Endothelial cell of umbilical vein (primary cell): ENCODE results near the gene ATP13A3. TPM values are rescaled to one million over a fixed set of nuclear protein-coding genes. Genes with fewer than 3 reads are reported as not detected.

ENCODE experiments used
- BruUV-seq: library from RNA; stranded (reverse); fragments of 400-500 nt; replicated peaks from 2 replicates; lab custom pipeline; 2021; lab: Mats Ljungman, UMichigan
- CTCF ChIA-PET: fragments of 300-600, 350-600 bp; sonication (Branson Sonifier 250); formaldehyde crosslinking; loops from one replicate; lab custom pipeline; 2021; ENCODE audit warnings: antibody characterized with exemption, inconsistent platforms; lab: Charles Lee
- POLR2A ChIA-PET: fragments of 300-600, 350-600 bp; sonication (Branson Sonifier 250); formaldehyde crosslinking; loops from one replicate; lab custom pipeline; 2021; ENCODE audit warnings: antibody characterized with exemption, inconsistent platforms; lab: Charles Lee
- DNase-seq: peaks from one replicate; pipeline ENCODE4 v3.0.0-alpha.2; 2011; ENCODE audit warnings: low read depth, low spot score
- FAIRE-seq: peaks from 2 replicates; lab custom pipeline; 2011; peaks lifted over from hg19 to GRCh38; lab: Jason Lieb, UNC
- H2AFZ ChIP-seq: 2 replicates; pipeline ENCODE4 v1.6.0; 2012; ENCODE audit warnings: low read depth, low read length, control low read depth, inconsistent platforms
- H3K27ac ChIP-seq: 2 replicates; pipeline ENCODE4 v1.5.1; 2011; ENCODE audit warnings: low read depth, mild to moderate bottlenecking, control low read depth, low read length, moderate library complexity; ENCODE audit not compliant: insufficient read depth
- H3K27me3 ChIP-seq, 2 experiments: 2 replicates each; pipeline versions ENCODE4 v1.6.0 to v1.6.1; 2011; ENCODE audit warnings: low read length in 2 of 2, mixed read lengths in 1 of 2; ENCODE audit not compliant: control insufficient read depth in 2 of 2, insufficient read depth in 2 of 2
- H3K36me3 ChIP-seq, 2 experiments: 2 replicates in 1 of 2; 3 replicates in 1 of 2; pipeline ENCODE4 v1.5.1; 2011; ENCODE audit warnings: low read length in 2 of 2, mild to moderate bottlenecking in 1 of 2, moderate library complexity in 1 of 2; ENCODE audit not compliant: control insufficient read depth in 2 of 2, insufficient read depth in 2 of 2; ENCODE audit errors: extremely low read depth in 1 of 2
- H3K4me1 ChIP-seq: 3 replicates; pipeline ENCODE4 v1.5.1; 2011; ENCODE audit warnings: mild to moderate bottlenecking, low read length; ENCODE audit not compliant: control insufficient read depth, insufficient read depth; ENCODE audit errors: extremely low read depth
- H3K4me2 ChIP-seq: 2 replicates; pipeline ENCODE4 v1.6.1; 2011; ENCODE audit warnings: low read length, control low read depth, mixed read lengths; ENCODE audit not compliant: insufficient read depth
- H3K4me3 ChIP-seq, 3 experiments: fragments of 200-600 bp in 1 of 3; sonication (generic), shearing (Covaris generic) in 1 of 3; replicated peaks in 1 of 3; 2 replicates each; pipeline ENCODE4 v1.5.1; 2011 to 2016; ENCODE audit warnings: control low read depth in 3 of 3, low read length in 3 of 3, mild to moderate bottlenecking in 2 of 3, inconsistent platforms in 1 of 3, low read depth in 1 of 3, moderate library complexity in 1 of 3; ENCODE audit not compliant: insufficient read depth in 1 of 3
- H3K79me2 ChIP-seq: 2 replicates; pipeline ENCODE4 v1.6.0; 2012; ENCODE audit warnings: low read length, inconsistent platforms; ENCODE audit not compliant: control insufficient read depth, insufficient read depth
- H3K9ac ChIP-seq: replicated peaks from 2 replicates; pipeline ENCODE3; 2011; ENCODE audit warnings: low read length, control low read depth; ENCODE audit not compliant: insufficient read depth; ENCODE audit errors: extremely low read depth
- H3K9me1 ChIP-seq: replicated peaks from 3 replicates; pipeline ENCODE4 v1.6.0; 2011; ENCODE audit warnings: mild to moderate bottlenecking, low read length; ENCODE audit not compliant: control insufficient read depth, insufficient read depth; ENCODE audit errors: extremely low read depth
- H3K9me3 ChIP-seq: replicated peaks from 2 replicates; pipeline ENCODE4 v1.5.1; 2012; ENCODE audit warnings: low read length, inconsistent platforms; ENCODE audit not compliant: control insufficient read depth, insufficient read depth
- H4K20me1 ChIP-seq: replicated peaks from 2 replicates; pipeline ENCODE3; 2011; ENCODE audit warnings: mild to moderate bottlenecking, low read length; ENCODE audit not compliant: control insufficient read depth, insufficient read depth; ENCODE audit errors: extremely low read depth
- EZH2 ChIP-seq: IDR thresholded peaks from 2 replicates; pipeline ENCODE4 v1.6.1; 2012; ENCODE audit warnings: borderline replicate concordance, low read depth, mild to moderate bottlenecking, moderate library complexity, low read length, inconsistent platforms; ENCODE audit not compliant: severe bottlenecking
- FOS ChIP-seq: IDR thresholded peaks from 2 replicates; pipeline ENCODE4 v1.6.1; 2011; ENCODE audit warnings: mild to moderate bottlenecking, low read length, moderate library complexity, borderline replicate concordance; ENCODE audit not compliant: insufficient read depth
- GATA2 ChIP-seq: IDR thresholded peaks from 2 replicates; pipeline ENCODE4 v1.7.0; 2011; ENCODE audit warnings: low read depth, mild to moderate bottlenecking, moderate library complexity, mixed read lengths, low read length; ENCODE audit not compliant: insufficient read length, insufficient read depth
- JUN ChIP-seq: IDR thresholded peaks from 2 replicates; pipeline ENCODE4 v1.6.1; 2011; ENCODE audit warnings: borderline replicate concordance, low read depth; ENCODE audit not compliant: insufficient read length, insufficient read depth
- MYC ChIP-seq: IDR thresholded peaks from one replicate; pipeline ENCODE4 v1.6.1; 2011; ENCODE audit warnings: mild to moderate bottlenecking, low read depth, low read length
- POLR2A ChIP-seq: IDR thresholded peaks from 2 replicates; pipeline ENCODE4 v1.6.1; 2012; ENCODE audit warnings: low read depth, mild to moderate bottlenecking, control low read depth, low read length
- POLR2AphosphoS5 ChIP-seq: IDR thresholded peaks from 2 replicates; pipeline ENCODE4 v1.6.1; 2012; ENCODE audit warnings: low read depth, mild to moderate bottlenecking, control low read depth, low read length, moderate library complexity; ENCODE audit not compliant: insufficient read depth
- dilution Hi-C: fragments of 300-500 bp; cut with MboI; formaldehyde crosslinking; loops from one replicate; pipeline ENCODE4 v1.15.0; 2019; ENCODE audit warnings: low sequenced_read_pairs; ENCODE audit not compliant: extremely low pct_ligation_motif_present
- intact Hi-C: fragments of 100-400 bp; cut with micrococcal nuclease; formaldehyde crosslinking; loops from one replicate; pipeline ENCODE4 v1.10.0; 2022
- polyA plus RNA-seq, 4 experiments: library from polyadenylated mRNA; depleted of rRNA in 3 of 4; stranded (reverse) in 3 of 4; unstranded in 1 of 4; fragments of >200 nt; gene quantifications; 2 replicates each; pipeline versions ENCODE4 v1.2.1 to v1.2.3, GENCODE V29; 2011 to 2012; ENCODE audit warnings: missing spikeins in 1 of 4
- total RNA-seq: library from RNA; stranded (reverse); gene quantifications from 2 replicates; pipeline ENCODE4 v1.2.3, GENCODE V29; 2021
- TF ChIP-seq, protein P1 (sequence below): IDR thresholded peaks from 2 replicates; pipeline ENCODE4 v1.6.1; 2011; ENCODE audit not compliant: insufficient read depth, insufficient read length
- TF ChIP-seq, protein P2 (sequence below), 2 donors: IDR thresholded peaks; 1 replicate in 1 of 2; 2 replicates in 1 of 2; pipeline ENCODE4 v1.5.1; 2011; ENCODE audit warnings: low read length in 2 of 2, mild to moderate bottlenecking in 2 of 2, moderate library complexity in 2 of 2, control low read depth in 1 of 2, inconsistent platforms in 1 of 2, low read depth in 1 of 2; ENCODE audit not compliant: insufficient read depth in 1 of 2; ENCODE audit errors: extremely low read depth in 1 of 2

ATP13A3 gene
- total and polyA plus RNA-seq, 2 donors (not counting 3 experiments of a cell fraction or from before 2014, with no cell fraction given), result 12.0 to 59.0 TPM

DNA sequence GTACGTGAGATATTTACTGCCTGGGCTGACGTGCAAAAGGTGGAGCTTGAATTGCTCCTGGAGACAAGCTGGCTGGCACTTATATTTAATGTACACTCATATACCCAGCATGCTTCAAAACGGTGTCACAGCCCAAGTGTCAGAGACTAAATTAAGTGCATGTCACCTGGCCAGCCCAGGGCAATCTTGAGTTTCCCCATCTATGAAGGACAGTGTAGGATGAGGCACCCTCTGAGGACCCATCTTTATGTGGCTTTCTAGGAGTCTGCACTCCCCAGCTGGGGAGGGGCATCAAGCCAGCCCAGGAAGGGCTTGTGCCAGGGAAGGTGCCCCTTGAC is 122.5 kb downstream of the ATP13A3 start:
- Histone ChIP-seq H3K4me2 (no peak overlapping the region), H3K4me3 (no peak overlapping the region), H3K9me3 (no peaks in the 10 kb centered on the region), H4K20me1 (no peaks in the 10 kb centered on the region), H3K4me1 (peaks cover 5% of the 10 kb centered on the region), H3K9me1 (no peaks in the 10 kb centered on the region), H3K36me3 (no peaks in the 10 kb centered on the region), H3K27ac (no peak overlapping the region), H3K27me3 (peaks cover 5 to 21% of the 10 kb centered on the region in 2 experiments), H2AFZ (no peak overlapping the region), H3K9ac (no peak overlapping the region), H3K79me2 (no peaks in the 10 kb centered on the region)
- intact Hi-C loops (no loop called here), dilution Hi-C loops (no loop called here)
- POLR2A ChIA-PET, result no interaction called here
- no TSS peak for BruUV-seq
- FAIRE-seq, result no peak
- TF ChIP-seq EZH2, result no peak
- TF ChIP-seq, protein P1, sequence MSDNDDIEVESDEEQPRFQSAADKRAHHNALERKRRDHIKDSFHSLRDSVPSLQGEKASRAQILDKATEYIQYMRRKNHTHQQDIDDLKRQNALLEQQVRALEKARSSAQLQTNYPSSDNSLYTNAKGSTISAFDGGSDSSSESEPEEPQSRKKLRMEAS, result no peak
- DNase-seq, result no peak
- CTCF ChIA-PET, result interaction anchor here (1.1 to 2.4 kb wide), 4 partner anchors 9 to 34 kb away, joined by 3 to 16 read pairs (median 5); partner anchors contain the start of gene GP5

DNA sequence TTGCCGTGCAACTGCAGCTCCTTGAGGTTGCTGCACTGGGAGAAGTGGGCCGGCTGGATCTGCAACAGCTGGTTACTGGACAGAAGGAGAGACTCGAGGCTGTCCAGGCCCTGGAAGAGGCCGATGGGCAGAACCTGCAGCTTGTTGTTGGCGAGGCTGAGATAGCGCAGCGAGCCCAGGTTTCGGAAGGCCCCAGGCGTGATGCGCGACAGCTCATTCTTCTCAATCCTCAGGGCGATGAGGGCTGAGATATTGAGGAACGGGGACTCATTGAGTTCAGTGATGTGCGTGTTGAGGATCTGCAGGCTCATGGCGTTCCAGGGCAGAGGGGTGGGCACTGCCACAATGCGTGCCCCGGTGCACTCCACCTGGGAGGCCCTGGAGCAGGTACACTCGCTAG is 126.2 kb downstream of the ATP13A3 start:
- H3K4me3 ChIP-seq, result no peak overlapping the region
- H3K27me3 ChIP-seq, result peaks cover 0 to 14% of the 10 kb centered on the region in 2 experiments
- no peak overlapping the region for H3K27ac ChIP-seq
- no peaks in the 10 kb centered on the region for H4K20me1 ChIP-seq
- H3K9ac ChIP-seq, result no peak overlapping the region
- TF ChIP-seq POLR2AphosphoS5, result no peak
- TF ChIP-seq, protein P1, result no peak
- TF ChIP-seq GATA2, result no peak
- TF ChIP-seq EZH2, result no peak
- TF ChIP-seq MYC, result no peak
- no peak for TF ChIP-seq POLR2A
- TF ChIP-seq, protein P2, sequence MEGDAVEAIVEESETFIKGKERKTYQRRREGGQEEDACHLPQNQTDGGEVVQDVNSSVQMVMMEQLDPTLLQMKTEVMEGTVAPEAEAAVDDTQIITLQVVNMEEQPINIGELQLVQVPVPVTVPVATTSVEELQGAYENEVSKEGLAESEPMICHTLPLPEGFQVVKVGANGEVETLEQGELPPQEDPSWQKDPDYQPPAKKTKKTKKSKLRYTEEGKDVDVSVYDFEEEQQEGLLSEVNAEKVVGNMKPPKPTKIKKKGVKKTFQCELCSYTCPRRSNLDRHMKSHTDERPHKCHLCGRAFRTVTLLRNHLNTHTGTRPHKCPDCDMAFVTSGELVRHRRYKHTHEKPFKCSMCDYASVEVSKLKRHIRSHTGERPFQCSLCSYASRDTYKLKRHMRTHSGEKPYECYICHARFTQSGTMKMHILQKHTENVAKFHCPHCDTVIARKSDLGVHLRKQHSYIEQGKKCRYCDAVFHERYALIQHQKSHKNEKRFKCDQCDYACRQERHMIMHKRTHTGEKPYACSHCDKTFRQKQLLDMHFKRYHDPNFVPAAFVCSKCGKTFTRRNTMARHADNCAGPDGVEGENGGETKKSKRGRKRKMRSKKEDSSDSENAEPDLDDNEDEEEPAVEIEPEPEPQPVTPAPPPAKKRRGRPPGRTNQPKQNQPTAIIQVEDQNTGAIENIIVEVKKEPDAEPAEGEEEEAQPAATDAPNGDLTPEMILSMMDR (IDR thresholded peaks at IDR 0.05; ENCODE audit: extremely low read depth in 1 of 2, insufficient read depth in 1 of 2, low read depth in 1 of 2, low read length in 2 of 2), result no peak
- TF ChIP-seq FOS, result no peak
- no peak for TF ChIP-seq JUN
- peaks cover 5% of the 10 kb centered on the region for H3K4me1 ChIP-seq
- dilution Hi-C loops, result no loop called here
- no peaks in the 10 kb centered on the region for H3K36me3 ChIP-seq
- FAIRE-seq, result no peak
- H3K4me2 ChIP-seq, result no peak overlapping the region
- ChIA-PET CTCF (interaction anchor here (1.3 to 2.9 kb wide), 3 partner anchors 16 to 27 kb away, joined by 3 to 11 read pairs (median 4); no protein-coding TSS in a partner anchor), POLR2A (no interaction called here)
- intact Hi-C loops, result no loop called here
- DNase-seq, result no peak
- no peaks in the 10 kb centered on the region for H3K9me1 ChIP-seq
- no TSS peak for BruUV-seq
- no peaks in the 10 kb centered on the region for H3K9me3 ChIP-seq
- H3K79me2 ChIP-seq, result no peaks in the 10 kb centered on the region
- H2AFZ ChIP-seq, result no peak overlapping the region
